Measurements from ENCODE around the gene BLOC1S3. TPM values are rescaled to one million over a fixed set of nuclear protein-coding genes. Genes with fewer than 3 reads are reported as not detected.

The BLOC1S3 gene
- total RNA-seq, 4 donors from 2014 or later = 15.3 to 20.1 (median 15.9) TPM

DNA sequence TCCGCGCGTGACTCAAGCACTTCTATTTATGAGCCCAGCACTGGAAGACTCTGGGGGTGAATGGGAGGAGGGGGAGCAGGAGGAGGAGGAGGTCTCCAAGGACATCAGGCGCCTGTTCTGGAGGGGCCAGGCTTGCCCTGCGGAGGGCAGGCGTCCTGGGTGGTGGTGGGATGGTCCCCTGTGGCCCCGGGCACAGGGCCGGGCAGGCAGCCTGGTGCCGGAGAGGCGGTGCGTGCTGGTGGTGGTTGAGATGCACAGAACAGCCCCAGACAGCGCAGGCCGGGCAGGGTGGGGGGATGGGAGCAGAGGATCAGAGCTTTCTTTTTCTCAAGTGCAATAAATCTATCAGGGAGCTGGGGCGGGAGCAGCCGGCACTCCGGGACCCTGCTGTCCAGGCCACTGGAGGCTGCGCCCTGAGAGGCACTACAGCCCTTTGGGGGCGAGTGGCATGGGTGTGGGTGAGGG is 31.8 kb upstream of the BLOC1S3 start:
- peaks cover 12% of the 10 kb centered on the region for H3K4me1 ChIP-seq
- H3K9me3 ChIP-seq = no peaks in the 10 kb centered on the region
- no peak overlapping the region for H3K27ac ChIP-seq
- H3K27me3 ChIP-seq = peaks cover 5% of the 10 kb centered on the region
- 66% methylated on average over 17 of the region's 18 CpGs for WGBS
- TF ChIP-seq EP300 (IDR thresholded peaks at IDR 0.05) (no peak), POLR2A (IDR thresholded peaks at IDR 0.05) (no peak), POLR2AphosphoS5 (IDR thresholded peaks at IDR 0.05) (no peak)
- TF ChIP-seq, protein P1, sequence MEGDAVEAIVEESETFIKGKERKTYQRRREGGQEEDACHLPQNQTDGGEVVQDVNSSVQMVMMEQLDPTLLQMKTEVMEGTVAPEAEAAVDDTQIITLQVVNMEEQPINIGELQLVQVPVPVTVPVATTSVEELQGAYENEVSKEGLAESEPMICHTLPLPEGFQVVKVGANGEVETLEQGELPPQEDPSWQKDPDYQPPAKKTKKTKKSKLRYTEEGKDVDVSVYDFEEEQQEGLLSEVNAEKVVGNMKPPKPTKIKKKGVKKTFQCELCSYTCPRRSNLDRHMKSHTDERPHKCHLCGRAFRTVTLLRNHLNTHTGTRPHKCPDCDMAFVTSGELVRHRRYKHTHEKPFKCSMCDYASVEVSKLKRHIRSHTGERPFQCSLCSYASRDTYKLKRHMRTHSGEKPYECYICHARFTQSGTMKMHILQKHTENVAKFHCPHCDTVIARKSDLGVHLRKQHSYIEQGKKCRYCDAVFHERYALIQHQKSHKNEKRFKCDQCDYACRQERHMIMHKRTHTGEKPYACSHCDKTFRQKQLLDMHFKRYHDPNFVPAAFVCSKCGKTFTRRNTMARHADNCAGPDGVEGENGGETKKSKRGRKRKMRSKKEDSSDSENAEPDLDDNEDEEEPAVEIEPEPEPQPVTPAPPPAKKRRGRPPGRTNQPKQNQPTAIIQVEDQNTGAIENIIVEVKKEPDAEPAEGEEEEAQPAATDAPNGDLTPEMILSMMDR (IDR thresholded peaks at IDR 0.05) = no peak
- peaks cover 56% of the 10 kb centered on the region for H3K36me3 ChIP-seq
- H3K4me3 ChIP-seq = no peak overlapping the region
- no peak for DNase-seq (ENCODE audit: low spot score in 2 of 2)

DNA sequence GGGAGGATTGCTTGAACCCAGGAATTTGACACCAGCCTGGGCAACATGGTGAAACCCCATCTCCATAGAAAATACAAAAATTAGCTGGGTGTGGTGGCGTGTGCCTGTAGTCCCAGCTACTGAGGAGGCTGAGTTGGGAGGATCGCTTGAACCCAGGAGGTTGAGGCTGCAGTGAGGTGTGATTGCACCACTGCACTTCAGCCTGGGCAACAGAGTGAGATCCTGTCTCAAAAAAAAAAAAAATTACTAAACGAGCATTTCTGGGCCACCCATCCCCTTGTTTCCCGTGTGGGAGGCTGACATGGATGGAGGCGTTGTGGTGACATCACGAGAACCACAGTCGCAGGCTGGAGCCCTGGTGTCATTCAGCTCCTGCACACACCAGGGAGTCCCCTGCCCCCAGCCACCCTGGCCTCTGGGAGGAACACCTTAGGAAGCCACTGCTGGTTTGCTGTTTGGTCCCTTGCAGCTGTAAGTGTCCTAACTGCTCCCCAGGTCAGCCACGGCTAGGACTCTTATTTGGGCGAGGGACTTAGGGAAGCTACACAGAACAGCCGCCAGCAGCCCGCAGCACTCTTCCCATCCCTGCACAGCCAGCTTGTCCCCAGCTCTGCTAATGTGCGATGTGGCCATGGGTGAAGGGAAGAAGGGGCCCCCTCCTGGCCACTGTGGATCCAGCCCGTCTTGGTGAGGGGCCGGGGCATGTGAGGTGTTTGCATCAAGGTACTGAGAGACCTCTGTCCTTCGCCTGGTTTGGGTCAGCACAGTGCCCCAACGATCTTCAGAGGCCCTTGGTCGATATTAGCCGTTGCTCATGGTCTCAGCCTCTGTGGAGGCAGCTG is 30.5 kb upstream of the BLOC1S3 start:
- H3K27me3 ChIP-seq = peaks cover 11% of the 10 kb centered on the region

DNA sequence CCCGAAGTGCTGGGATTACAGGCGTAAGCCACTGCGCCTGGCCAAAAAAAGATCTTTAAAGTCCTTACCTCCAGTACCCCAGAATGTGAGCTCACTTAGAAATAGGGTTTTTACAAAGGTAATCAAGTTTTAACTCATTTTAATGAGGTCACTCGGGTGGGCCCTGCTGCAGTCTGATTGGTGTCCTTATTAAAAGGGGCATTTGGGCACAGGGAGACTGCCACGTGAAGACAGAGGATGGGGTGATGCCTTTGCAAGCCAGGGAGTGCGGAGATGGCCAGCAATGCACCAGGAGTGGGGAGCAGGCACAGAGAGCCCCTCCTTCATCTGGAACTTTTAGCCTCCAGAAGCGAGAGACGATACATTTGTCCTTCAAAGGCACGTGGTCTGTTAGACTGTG is 29.5 kb upstream of the BLOC1S3 start:
- TF ChIP-seq POLR2A (IDR thresholded peaks at IDR 0.05) (no peak), EP300 (IDR thresholded peaks at IDR 0.05) (no peak), POLR2AphosphoS5 (IDR thresholded peaks at IDR 0.05) (no peak)
- TF ChIP-seq, protein P1 (IDR thresholded peaks at IDR 0.05) = no peak
- H3K27ac ChIP-seq = no peak overlapping the region
- H3K4me1 ChIP-seq = peaks cover 35% of the 10 kb centered on the region
- DNase-seq (ENCODE audit: low spot score in 2 of 2) = no peak
- peaks cover 15% of the 10 kb centered on the region for H3K27me3 ChIP-seq
- no peaks in the 10 kb centered on the region for H3K9me3 ChIP-seq
- no peak overlapping the region for H3K4me3 ChIP-seq
- 82% methylated on average over 9 of the region's 9 CpGs for WGBS
- peaks cover 33% of the 10 kb centered on the region for H3K36me3 ChIP-seq

More for the DNA sequence above, 30.5 kb upstream of the BLOC1S3 start:
- Histone ChIP-seq H3K4me3 (no peak overlapping the region), H3K27ac (no peak overlapping the region), H3K36me3 (peaks cover 43% of the 10 kb centered on the region), H3K4me1 (peaks cover 25% of the 10 kb centered on the region), H3K9me3 (no peaks in the 10 kb centered on the region)
- DNase-seq (ENCODE audit: low spot score in 2 of 2) = no peak
- 84% methylated on average over 12 of the region's 18 CpGs for WGBS
- TF ChIP-seq, protein P1 (IDR thresholded peaks at IDR 0.05) = no peak
- TF ChIP-seq POLR2A (IDR thresholded peaks at IDR 0.05) = no peak
- no peak for TF ChIP-seq POLR2AphosphoS5 (IDR thresholded peaks at IDR 0.05)
- TF ChIP-seq EP300 (IDR thresholded peaks at IDR 0.05) = no peak

DNA sequence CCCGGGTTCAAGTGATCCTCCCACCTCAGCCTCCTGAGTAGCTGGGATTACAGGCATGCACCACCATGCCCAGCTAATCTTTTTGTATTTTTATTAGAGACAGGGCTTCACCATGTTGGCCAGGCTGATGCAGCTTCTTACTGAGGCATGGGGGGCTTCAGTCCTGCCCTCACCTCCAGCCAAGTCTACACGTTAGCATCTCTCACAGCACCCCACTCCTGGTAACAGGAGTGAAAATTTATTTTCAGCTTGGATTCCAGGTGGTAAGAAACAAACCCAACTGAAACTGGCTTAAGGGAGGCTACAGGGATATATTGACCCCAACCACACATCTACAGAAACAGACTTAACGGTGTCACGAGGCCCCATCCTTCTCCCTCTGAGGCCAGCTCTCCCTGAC is 28.4 kb upstream of the BLOC1S3 start:
- H3K27me3 ChIP-seq = peaks cover 15% of the 10 kb centered on the region
- no peak overlapping the region for H3K4me3 ChIP-seq
- H3K4me1 ChIP-seq = peaks cover 36% of the 10 kb centered on the region
- H3K36me3 ChIP-seq = peaks cover 24% of the 10 kb centered on the region
- TF ChIP-seq EP300 (IDR thresholded peaks at IDR 0.05) (no peak), POLR2AphosphoS5 (IDR thresholded peaks at IDR 0.05) (no peak), POLR2A (IDR thresholded peaks at IDR 0.05) (no peak)
- TF ChIP-seq, protein P1 (IDR thresholded peaks at IDR 0.05) = no peak
- 91% methylated on average over 4 of the region's 4 CpGs for WGBS
- DNase-seq (ENCODE audit: low spot score in 2 of 2) = no peak
- H3K27ac ChIP-seq = no peak overlapping the region
- no peaks in the 10 kb centered on the region for H3K9me3 ChIP-seq

DNA sequence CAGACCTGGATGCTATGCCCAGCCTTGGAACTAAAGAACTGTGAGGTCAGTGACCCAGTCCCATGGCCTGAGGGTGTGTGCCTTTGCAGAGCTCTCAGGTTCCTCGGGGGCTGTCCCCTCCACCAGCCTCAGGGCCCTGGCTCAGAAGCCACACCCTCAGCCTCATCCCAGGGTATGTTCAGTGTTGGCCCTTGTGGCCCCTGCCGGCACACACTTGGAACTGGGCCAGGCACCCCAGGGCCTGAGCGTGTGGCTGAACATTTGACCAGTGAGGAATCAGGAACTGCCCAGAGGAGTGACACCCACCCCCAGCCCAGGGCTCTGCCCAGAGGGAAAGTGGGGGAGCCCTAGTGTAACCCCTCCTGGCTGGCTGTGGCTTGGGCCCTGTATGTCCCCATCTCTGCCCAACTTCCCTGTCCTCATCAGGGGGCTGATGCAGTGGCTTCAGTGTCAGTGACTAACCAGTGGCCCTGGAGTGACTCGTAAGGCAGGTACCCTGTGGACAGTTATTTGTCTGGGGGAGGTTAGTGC is 27.8 kb upstream of the BLOC1S3 start:
- peaks cover 15% of the 10 kb centered on the region for H3K27me3 ChIP-seq
- H3K9me3 ChIP-seq = no peaks in the 10 kb centered on the region
- H3K4me3 ChIP-seq = no peak overlapping the region
- peaks cover 38% of the 10 kb centered on the region for H3K4me1 ChIP-seq
- H3K36me3 ChIP-seq = peaks cover 17% of the 10 kb centered on the region
- TF ChIP-seq POLR2A (IDR thresholded peaks at IDR 0.05) (no peak), EP300 (IDR thresholded peaks at IDR 0.05) (no peak), POLR2AphosphoS5 (IDR thresholded peaks at IDR 0.05) (no peak)
- TF ChIP-seq, protein P1 (IDR thresholded peaks at IDR 0.05) = no peak
- no peak for DNase-seq (ENCODE audit: low spot score in 2 of 2)
- 37% methylated on average over 2 of the region's 4 CpGs for WGBS
- no peak overlapping the region for H3K27ac ChIP-seq

Data from suprapubic skin (tissue), 4 donors.